Spleen (tissue), 11 donors: ENCODE measurements around the gene MICAL3. TPM values are rescaled to one million over a fixed set of nuclear protein-coding genes. Genes with fewer than 3 reads are reported as not detected.

Source experiments
- DNase-seq: peaks from one replicate; pipeline ENCODE4 v3.0.0-alpha.2; 2020
- H3K27ac ChIP-seq, 8 donors: fragments of 200-600 bp; sonication (generic) in 7 of 8; 1 replicate in 4 of 8; 2 replicates in 4 of 8; pipeline versions ENCODE4 v1.5.0 to v1.8.0; 2016 to 2021; ENCODE audit warnings: inconsistent platforms in 4 of 8, mild to moderate bottlenecking in 4 of 8, moderate library complexity in 1 of 8
- H3K27me3 ChIP-seq, 7 donors: fragments of 200-600 bp; sonication (generic) in 6 of 7; replicated peaks in 1 of 7; 1 replicate in 4 of 7; 2 replicates in 3 of 7; pipeline versions ENCODE4 v1.5.0 to v1.8.0; 2016 to 2021; ENCODE audit warnings: inconsistent platforms in 3 of 7, mild to moderate bottlenecking in 1 of 7
- H3K36me3 ChIP-seq, 6 donors: fragments of 200-600 bp; sonication (generic) in 5 of 6; 1 replicate in 4 of 6; 2 replicates in 2 of 6; pipeline versions ENCODE4 v1.5.0 to v1.8.0; 2016 to 2021; ENCODE audit warnings: inconsistent platforms in 2 of 6
- H3K4me1 ChIP-seq, 6 donors: fragments of 200-600 bp; sonication (generic) in 5 of 6; 1 replicate in 3 of 6; 2 replicates in 3 of 6; pipeline versions ENCODE4 v1.5.0 to v1.8.0; 2016 to 2021; ENCODE audit warnings: inconsistent platforms in 3 of 6
- H3K4me3 ChIP-seq, 8 donors: fragments of 200-600 bp; sonication (generic) in 7 of 8; 1 replicate in 4 of 8; 2 replicates in 4 of 8; pipeline versions ENCODE4 v1.5.0 to v1.8.0; 2016 to 2021; ENCODE audit warnings: inconsistent platforms in 4 of 8, mild to moderate bottlenecking in 4 of 8, moderate library complexity in 2 of 8
- H3K9me3 ChIP-seq, 8 donors: fragments of 200-600 bp; sonication (generic) in 7 of 8; 1 replicate in 4 of 8; 2 replicates in 4 of 8; pipeline versions ENCODE4 v1.5.0 to v1.8.0; 2016 to 2021; ENCODE audit warnings: inconsistent platforms in 4 of 8
- POLR2A ChIP-seq, 3 donors: fragments of 450-650 bp; IDR thresholded peaks; one replicate each; pipeline ENCODE4 v1.5.1; 2017; ENCODE audit warnings: antibody characterized with exemption in 3 of 3, mild to moderate bottlenecking in 1 of 3
- POLR2AphosphoS5 ChIP-seq, 3 donors: sonication (generic); formaldehyde crosslinking; IDR thresholded peaks; one replicate each; pipeline ENCODE4 v1.5.1; 2017; ENCODE audit warnings: antibody characterized with exemption in 3 of 3
- WGBS, 5 donors: extraction: QIAGEN DNeasy Blood & Tissue Kit in 3 of 5; methylation state at CpG; one replicate each; pipeline versions ENCODE4 v1.1.5 to v1.1.7; 2013 to 2018; 5-methylcytosine and 5-hydroxymethylcytosine counted together
- intact Hi-C: fragments of 100-400 bp; cut with DNase I; formaldehyde crosslinking; loops from one replicate; pipeline ENCODE4 v1.15.0; 2023; ENCODE audit warnings: low total_unique reads
- polyA plus RNA-seq, 3 donors: library from polyadenylated mRNA; stranded (reverse); fragments of 200-250 nt; gene quantifications; one replicate each; pipeline ENCODE4 v1.2.1, GENCODE V29; 2013
- total RNA-seq, 7 donors: library from RNA; depleted of rRNA in 3 of 7; stranded (reverse); fragments of >200 nt in 3 of 7; fragmentation: NEBNext Ultra II Directional in 4 of 7; extraction: Animal tissue kit (Norgen Biotek cat#: 25700) in 4 of 7; gene quantifications; one replicate each; pipeline versions ENCODE4 v1.1.0 to v1.2.1, GENCODE V29; 2016 to 2021
- TF ChIP-seq, protein P1 (sequence below), 11 experiments: fragments of 200-600 bp in 7 of 11; fragments of 450-650 bp in 4 of 11; sonication (generic) in 4 of 11; IDR thresholded peaks in 8 of 11; conservative IDR thresholded peaks in 3 of 11; 1 replicate in 7 of 11; 2 replicates in 4 of 11; pipeline versions ENCODE4 v1.4.0 to v1.8.0; 2016 to 2021; ENCODE audit warnings: antibody characterized with exemption in 11 of 11, inconsistent platforms in 4 of 11, mild to moderate bottlenecking in 1 of 11
- donor health status: healthy with polysubstance abuse.
- donor health status: DM: no; HTN: no; CAD: no; lungs with moderate emphysema.
- donor health status: DM: no; HTN: no; CAD: no.
- donor health status: Bipolar disorder and iron deficiency.
- donor health status: healthy.
- donor health status: DM: no; HTN: no; CAD: no.
- donor health status: DM: yes; HTN: yes; CAD: no.

Gene MICAL3
- total and polyA plus RNA-seq, 10 donors: 2.6 to 133 (median 75.2) TPM

DNA sequence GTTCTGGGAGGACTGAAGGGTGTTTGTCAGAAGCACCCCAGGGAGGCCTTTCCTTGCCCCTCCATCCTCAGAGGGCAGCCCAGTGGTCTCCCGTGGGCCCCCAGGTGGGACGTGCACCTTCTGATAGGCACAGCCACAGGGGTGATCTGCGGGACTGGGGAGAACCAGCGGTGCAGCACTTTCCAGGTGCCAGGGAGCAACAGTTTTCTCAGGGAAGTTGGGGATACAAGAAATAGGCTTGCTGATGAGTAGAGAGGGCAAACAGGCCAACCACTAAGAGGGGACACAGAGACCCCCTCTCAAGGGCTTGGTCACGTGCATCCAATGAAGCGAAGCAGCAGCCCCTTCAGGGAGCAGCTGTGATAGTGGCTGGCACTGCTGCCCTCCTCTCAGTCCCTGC, 143.0 kb downstream of the MICAL3 start:
- no peak overlapping the region for H3K27ac ChIP-seq
- H3K9me3 ChIP-seq: no peaks in the 10 kb centered on the region
- no peaks in the 10 kb centered on the region for H3K4me1 ChIP-seq
- no peaks in the 10 kb centered on the region for H3K27me3 ChIP-seq
- H3K4me3 ChIP-seq: no peak overlapping the region
- WGBS, 5 donors: 89 to 99% (median 96%) methylated on average over 5 to 6 of the region's 6 CpGs
- intact Hi-C loops: no loop called here
- TF ChIP-seq POLR2AphosphoS5 (IDR thresholded peaks at IDR 0.05) (no peak), POLR2A (IDR thresholded peaks at IDR 0.05) (no peak)
- TF ChIP-seq, protein P1, sequence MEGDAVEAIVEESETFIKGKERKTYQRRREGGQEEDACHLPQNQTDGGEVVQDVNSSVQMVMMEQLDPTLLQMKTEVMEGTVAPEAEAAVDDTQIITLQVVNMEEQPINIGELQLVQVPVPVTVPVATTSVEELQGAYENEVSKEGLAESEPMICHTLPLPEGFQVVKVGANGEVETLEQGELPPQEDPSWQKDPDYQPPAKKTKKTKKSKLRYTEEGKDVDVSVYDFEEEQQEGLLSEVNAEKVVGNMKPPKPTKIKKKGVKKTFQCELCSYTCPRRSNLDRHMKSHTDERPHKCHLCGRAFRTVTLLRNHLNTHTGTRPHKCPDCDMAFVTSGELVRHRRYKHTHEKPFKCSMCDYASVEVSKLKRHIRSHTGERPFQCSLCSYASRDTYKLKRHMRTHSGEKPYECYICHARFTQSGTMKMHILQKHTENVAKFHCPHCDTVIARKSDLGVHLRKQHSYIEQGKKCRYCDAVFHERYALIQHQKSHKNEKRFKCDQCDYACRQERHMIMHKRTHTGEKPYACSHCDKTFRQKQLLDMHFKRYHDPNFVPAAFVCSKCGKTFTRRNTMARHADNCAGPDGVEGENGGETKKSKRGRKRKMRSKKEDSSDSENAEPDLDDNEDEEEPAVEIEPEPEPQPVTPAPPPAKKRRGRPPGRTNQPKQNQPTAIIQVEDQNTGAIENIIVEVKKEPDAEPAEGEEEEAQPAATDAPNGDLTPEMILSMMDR (IDR thresholded peaks at IDR 0.05 in 8 of 11, conservative IDR thresholded peaks at IDR 0.05 in 3 of 11): no peak
- no peak for DNase-seq
- H3K36me3 ChIP-seq: peaks cover 2 to 92% (median 72%) of the 10 kb centered on the region in 6 donors

DNA sequence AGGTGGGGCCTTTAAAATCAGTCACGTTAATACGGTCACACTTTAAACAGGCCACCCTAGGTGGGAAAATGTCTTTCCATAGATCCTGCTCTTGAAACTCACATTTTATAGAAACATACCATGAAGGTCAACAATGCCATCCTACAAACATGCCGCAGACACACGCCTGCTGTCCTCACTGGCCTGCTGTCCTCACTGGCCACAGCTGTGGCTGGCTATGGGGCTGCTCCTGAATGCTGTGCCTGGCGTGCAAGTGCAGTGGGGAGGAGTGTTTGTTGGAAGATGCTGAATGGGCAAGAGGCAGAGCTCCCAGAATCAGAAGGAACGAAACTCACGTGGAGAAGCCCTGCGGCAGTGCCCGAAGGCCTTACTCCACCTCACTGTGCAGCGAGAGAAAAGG, 143.9 kb downstream of the MICAL3 start:
- TF ChIP-seq, protein P1 (IDR thresholded peaks at IDR 0.05 in 8 of 11, conservative IDR thresholded peaks at IDR 0.05 in 3 of 11): no peak
- no peak for TF ChIP-seq POLR2A (IDR thresholded peaks at IDR 0.05)
- no peak for TF ChIP-seq POLR2AphosphoS5 (IDR thresholded peaks at IDR 0.05)
- Histone ChIP-seq H3K27me3 (no peaks in the 10 kb centered on the region), H3K27ac (no peak overlapping the region), H3K4me1 (no peaks in the 10 kb centered on the region), H3K4me3 (no peak overlapping the region), H3K9me3 (no peaks in the 10 kb centered on the region), H3K36me3 (peaks cover 2 to 92% (median 68%) of the 10 kb centered on the region in 6 donors)
- DNase-seq: no peak
- 87 to 95% (median 92%) methylated on average over 10 of the region's 10 CpGs for WGBS, 5 donors
- intact Hi-C loops: no loop called here

DNA sequence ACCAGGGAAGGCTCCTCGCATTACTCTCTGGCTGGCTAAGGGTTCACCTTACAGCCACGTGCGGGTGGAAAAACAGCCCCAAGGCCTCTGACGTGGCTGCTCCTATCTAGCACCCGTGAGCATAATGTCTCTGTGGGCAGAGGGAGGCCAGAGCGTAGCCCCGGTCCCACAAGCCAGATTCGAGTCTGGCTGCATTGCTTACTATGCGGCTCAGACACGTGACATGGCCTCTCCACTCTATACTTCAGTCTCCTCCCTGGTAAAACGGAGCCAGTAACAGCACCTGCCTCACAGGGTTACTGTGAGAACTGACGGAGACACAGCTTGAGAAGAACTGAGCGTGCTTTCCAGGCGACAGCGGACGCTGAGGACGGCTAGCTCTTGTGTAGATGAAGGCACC, 144.3 kb downstream of the MICAL3 start:
- DNase-seq: no peak
- no peak for TF ChIP-seq POLR2A (IDR thresholded peaks at IDR 0.05)
- TF ChIP-seq POLR2AphosphoS5 (IDR thresholded peaks at IDR 0.05): no peak
- TF ChIP-seq, protein P1 (IDR thresholded peaks at IDR 0.05 in 8 of 11, conservative IDR thresholded peaks at IDR 0.05 in 3 of 11): no peak
- intact Hi-C loops: no loop called here
- Histone ChIP-seq H3K9me3 (no peaks in the 10 kb centered on the region), H3K27me3 (no peaks in the 10 kb centered on the region), H3K27ac (no peak overlapping the region), H3K36me3 (peaks cover 2 to 92% (median 67%) of the 10 kb centered on the region in 6 donors), H3K4me1 (no peaks in the 10 kb centered on the region), H3K4me3 (no peak overlapping the region)
- 92 to 98% (median 94%) methylated on average over 14 to 17 of the region's 17 CpGs for WGBS, 5 donors

DNA sequence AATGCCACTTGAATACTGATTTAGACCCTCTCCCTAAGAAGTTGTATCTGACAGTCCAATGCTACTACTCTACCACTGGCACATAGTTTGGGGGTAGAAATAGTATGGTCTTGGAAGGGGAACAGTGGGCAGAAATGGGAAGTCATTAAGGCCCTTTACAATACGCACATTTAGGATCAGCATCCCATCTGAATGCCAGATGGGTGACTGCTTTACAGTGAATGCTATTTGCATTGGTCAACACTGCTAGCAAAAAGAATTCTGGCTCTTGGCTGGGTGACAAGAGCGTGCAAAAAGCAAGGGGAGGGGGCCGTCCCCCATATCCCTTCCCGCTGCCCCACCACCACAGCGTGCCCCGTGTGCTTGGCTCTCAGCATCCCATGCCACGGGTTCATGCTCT, 145.4 kb downstream of the MICAL3 start:
- intact Hi-C loops: no loop called here
- no peak overlapping the region for H3K4me3 ChIP-seq
- H3K27me3 ChIP-seq: no peaks in the 10 kb centered on the region
- no peak overlapping the region for H3K27ac ChIP-seq
- WGBS, 5 donors: 76 to 92% (median 85%) methylated on average over 7 of the region's 7 CpGs
- TF ChIP-seq POLR2AphosphoS5 (IDR thresholded peaks at IDR 0.05) (no peak), POLR2A (IDR thresholded peaks at IDR 0.05) (no peak)
- TF ChIP-seq, protein P1 (IDR thresholded peaks at IDR 0.05 in 8 of 11, conservative IDR thresholded peaks at IDR 0.05 in 3 of 11): no peak
- peaks cover 2 to 92% (median 68%) of the 10 kb centered on the region in 6 donors for H3K36me3 ChIP-seq
- H3K9me3 ChIP-seq: no peaks in the 10 kb centered on the region
- H3K4me1 ChIP-seq: no peaks in the 10 kb centered on the region
- no peak for DNase-seq
